ENCODE measurements around the gene PSME4.

PSME4 gene

DNA sequence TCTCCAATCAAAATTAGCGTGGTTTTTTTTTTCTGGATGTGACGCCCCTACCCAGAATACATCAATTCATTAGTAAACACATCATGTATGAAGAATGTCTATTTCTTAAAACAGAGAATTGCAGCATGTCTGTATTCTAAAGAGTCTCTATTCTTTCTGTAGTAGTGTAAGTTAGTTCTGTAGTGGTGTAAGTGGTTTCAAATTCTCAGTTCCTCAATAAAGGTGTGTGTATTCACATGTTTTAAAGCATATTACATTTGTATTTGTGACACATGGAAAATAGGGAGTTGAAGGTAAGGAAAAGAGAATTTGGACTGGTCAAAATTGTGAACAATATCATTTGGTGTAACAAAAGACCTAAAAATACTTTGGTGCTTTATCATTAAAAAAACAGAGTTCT, 103.0 kb downstream of the PSME4 start:
- in situ Hi-C loops (cut with MboI; ENCODE audit: low sequenced_read_pairs, unreplicated experiment): no loop called here
- DNase-seq (ENCODE audit: low spot score): no peak
- TF ChIP-seq, protein P1, sequence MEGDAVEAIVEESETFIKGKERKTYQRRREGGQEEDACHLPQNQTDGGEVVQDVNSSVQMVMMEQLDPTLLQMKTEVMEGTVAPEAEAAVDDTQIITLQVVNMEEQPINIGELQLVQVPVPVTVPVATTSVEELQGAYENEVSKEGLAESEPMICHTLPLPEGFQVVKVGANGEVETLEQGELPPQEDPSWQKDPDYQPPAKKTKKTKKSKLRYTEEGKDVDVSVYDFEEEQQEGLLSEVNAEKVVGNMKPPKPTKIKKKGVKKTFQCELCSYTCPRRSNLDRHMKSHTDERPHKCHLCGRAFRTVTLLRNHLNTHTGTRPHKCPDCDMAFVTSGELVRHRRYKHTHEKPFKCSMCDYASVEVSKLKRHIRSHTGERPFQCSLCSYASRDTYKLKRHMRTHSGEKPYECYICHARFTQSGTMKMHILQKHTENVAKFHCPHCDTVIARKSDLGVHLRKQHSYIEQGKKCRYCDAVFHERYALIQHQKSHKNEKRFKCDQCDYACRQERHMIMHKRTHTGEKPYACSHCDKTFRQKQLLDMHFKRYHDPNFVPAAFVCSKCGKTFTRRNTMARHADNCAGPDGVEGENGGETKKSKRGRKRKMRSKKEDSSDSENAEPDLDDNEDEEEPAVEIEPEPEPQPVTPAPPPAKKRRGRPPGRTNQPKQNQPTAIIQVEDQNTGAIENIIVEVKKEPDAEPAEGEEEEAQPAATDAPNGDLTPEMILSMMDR (IDR thresholded peaks at IDR 0.05; ENCODE audit: borderline replicate concordance, control extremely low read depth, extremely low read depth, insufficient read depth, missing control alignments): no peak

DNA sequence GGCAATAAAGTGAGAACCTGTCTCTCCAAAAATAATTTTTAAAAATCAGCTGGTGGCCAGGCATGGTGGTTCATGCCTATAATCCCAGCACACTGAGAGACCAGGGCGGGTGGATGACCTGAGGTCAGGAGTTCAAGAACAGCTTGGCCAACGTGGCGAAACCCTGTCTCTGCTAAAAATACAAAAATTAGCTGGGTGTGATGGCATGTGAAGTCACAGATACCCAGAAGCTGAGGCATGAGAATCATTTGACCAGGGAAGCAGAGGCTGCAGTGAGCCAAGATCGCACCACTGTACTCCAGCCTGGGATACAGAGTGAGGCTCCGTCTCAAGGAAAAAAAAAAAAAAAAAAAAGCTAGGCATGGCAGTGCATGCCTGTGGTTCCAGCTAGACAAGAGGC, 103.6 kb downstream of the PSME4 start:
- TF ChIP-seq, protein P1 (IDR thresholded peaks at IDR 0.05; ENCODE audit: borderline replicate concordance, control extremely low read depth, extremely low read depth, insufficient read depth, missing control alignments): no peak
- no peak for DNase-seq (ENCODE audit: low spot score)
- in situ Hi-C loops (cut with MboI; ENCODE audit: low sequenced_read_pairs, unreplicated experiment): no loop called here

- in situ Hi-C loops (cut with MboI; ENCODE audit: low sequenced_read_pairs, unreplicated experiment): no loop called here
- TF ChIP-seq, protein P1 (IDR thresholded peaks at IDR 0.05; ENCODE audit: borderline replicate concordance, control extremely low read depth, extremely low read depth, insufficient read depth, missing control alignments): no peak
- no peak for DNase-seq (ENCODE audit: low spot score)
Measured at GRCh38 chr2:53865962-53866361, 104.8 kb downstream of the PSME4 start.

DNA sequence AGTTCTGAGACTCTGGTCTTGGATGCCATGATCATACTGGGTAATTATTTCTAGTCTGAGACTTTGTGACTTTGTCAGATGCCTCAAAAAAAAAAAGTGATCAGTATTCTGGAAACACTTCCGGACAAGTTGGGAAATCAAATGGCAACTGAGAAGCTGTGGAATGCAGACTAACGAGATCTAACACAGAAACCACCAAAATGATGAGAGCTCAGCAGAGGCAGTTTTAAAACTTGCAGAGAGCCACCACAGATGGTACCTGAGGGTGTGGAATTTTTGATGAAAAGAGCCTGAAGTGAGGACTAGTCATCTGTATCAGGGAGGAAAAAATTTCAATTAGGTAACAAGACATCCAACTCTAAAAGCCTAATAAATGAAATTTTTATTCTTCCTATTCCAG, 105.5 kb downstream of the PSME4 start:
- in situ Hi-C loops (cut with MboI; ENCODE audit: low sequenced_read_pairs, unreplicated experiment): no loop called here
- TF ChIP-seq, protein P1 (IDR thresholded peaks at IDR 0.05; ENCODE audit: borderline replicate concordance, control extremely low read depth, extremely low read depth, insufficient read depth, missing control alignments): no peak
- no peak for DNase-seq (ENCODE audit: low spot score)

DNA sequence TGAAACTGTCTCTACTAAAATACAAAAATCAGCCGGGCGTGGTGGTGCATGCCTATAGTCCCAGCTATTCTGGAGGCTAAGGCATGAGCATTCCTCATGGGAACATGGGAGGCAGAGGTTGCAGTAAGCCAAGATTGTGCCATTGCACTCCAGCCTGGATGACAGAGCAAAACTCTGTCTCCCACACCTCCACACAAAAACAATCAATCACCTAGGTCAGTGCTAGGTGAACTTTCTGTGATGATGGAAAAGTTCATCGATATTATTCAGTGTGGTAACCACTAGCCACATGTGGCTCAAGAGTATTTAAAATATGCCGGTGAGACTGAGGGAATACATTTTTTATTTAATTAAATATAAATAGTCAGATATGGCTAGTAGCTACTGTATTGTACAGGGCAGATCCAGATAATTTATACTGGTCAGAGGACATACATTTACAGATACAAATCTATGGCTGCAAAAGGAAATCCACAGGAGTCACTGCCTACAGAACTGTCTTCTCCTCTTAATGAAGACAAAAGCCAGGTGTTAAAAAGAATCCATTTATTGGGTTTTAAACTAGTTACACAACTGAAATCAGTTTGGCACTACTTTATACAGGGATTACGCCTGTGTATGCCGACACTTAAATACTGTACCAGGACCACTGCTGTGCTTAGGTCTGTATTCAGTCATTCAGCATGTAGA, 107.1 kb downstream of the PSME4 start:
- no peak for DNase-seq (ENCODE audit: low spot score)
- in situ Hi-C loops (cut with MboI; ENCODE audit: low sequenced_read_pairs, unreplicated experiment): no loop called here
- TF ChIP-seq, protein P1 (IDR thresholded peaks at IDR 0.05; ENCODE audit: borderline replicate concordance, control extremely low read depth, extremely low read depth, insufficient read depth, missing control alignments): no peak

GRCh38 chr2:53861824-53862223, 109.0 kb downstream of the PSME4 start:
- TF ChIP-seq, protein P1 (IDR thresholded peaks at IDR 0.05; ENCODE audit: borderline replicate concordance, control extremely low read depth, extremely low read depth, insufficient read depth, missing control alignments): no peak
- in situ Hi-C loops (cut with MboI; ENCODE audit: low sequenced_read_pairs, unreplicated experiment): no loop called here
- no peak for DNase-seq (ENCODE audit: low spot score)
